Measurements from ENCODE around the gene PEX12.
"Not testable (repeated sequence)": the region's sequence is repeated elsewhere in the genome, so short reads cannot be mapped to it uniquely, and the experiment has no call there.

The PEX12 gene

DNA sequence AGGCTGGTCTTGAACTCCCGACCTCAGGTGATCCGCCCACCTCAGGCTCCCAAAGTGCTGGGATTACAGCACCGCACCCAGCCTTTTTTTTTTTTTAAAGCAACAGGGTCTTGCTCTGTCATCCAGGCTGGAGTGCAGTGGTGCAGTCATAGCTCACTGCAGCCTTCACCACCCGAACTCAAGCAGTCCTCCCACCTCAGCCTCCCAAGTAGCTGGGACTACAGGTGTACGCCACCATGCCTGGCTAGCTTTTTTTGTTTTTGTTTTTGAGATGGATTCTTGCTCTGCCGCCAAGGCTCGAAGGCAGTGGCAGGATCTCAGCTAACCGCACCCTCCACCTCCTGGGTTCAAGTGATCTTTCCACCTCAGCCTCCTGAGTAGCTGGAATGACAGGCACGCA is 43.0 kb downstream of the PEX12 start:
- DNase-seq = not testable (repeated sequence)

DNA sequence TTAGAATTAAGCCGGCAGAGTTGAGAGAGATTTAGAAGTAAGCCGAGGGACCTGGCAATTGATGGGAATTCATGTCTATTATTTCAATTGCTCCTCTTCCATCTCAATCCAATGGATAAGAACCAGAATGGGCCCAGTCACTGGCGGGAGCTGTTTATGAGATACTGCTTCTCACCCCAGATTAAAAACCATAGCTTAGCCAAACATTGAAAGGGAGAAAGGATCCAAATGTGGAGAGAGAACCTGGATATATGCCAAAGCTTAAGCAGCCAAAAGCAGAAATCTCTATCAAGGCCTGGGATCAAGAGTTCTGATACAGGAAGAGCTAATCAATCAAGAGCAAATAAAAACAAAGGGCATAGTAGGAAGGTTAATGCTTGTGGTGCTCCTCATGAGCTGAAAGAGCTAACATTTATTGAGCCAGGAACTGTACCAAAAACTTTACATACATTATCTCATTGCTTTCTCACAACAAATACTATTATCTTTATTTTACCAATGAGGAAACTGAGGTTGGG is 43.7 kb downstream of the PEX12 start:
- no peak for DNase-seq

DNA sequence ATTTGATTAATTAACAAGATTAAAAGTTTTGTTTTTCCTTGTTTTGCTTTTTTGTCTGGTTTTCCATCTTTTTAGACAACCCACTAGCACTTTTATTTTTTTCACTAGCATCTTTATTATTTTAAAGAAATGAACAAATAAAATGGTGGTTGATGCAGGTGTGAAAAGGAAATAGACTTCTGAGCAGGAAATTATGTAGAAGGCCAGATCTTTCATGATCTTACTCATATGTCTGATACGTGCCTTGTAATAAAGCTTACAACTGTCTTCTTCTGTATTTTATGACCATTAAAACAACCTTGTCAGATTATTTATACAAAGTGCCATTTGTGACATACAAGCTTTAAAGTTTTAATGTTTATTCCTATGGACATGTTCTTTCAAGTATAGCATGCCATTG is 47.2 kb downstream of the PEX12 start:
- no peak for DNase-seq

DNA sequence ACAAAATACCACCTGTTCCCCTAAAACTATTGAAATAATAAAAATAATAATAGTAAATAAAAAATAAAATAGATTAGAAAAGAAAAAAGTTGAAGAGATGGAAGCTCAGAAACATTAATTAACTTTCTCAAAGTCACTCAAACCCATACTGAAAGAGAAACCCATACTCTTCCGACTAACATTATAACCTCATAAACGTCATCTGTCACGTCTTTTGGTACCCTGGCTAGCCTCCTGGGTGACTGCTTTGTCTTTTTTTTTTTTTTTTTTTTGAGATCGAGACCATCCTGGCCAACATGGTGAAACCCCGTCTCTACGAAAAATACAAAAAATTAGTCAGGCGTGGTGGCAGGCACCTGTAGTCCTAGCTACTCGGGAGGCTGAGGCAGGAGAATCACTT is 48.5 kb downstream of the PEX12 start:
- DNase-seq = no peak

DNA sequence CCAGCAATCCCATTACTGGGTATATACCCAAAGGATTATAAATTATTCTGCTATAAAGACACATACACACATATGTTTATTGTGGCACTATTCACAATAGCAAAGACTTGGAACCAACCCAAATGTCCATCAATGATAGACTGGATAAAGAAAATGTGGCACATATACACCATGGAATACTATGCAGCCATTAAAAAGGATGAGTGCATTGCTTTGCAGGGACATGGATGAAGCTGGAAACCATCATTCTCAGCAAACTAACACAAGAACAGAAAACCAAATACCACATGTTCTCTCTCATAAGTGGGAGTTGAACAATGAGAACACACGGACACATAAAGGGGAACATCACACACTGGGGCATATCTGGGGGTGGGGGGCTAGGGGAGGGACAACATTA is 49.0 kb downstream of the PEX12 start:
- DNase-seq = not testable (repeated sequence)
